A549 (cell line): ENCODE data around the gene DIAPH2. TPM values are rescaled to one million over a fixed set of nuclear protein-coding genes. Genes with fewer than 3 reads are reported as not detected.

Source experiments
- ATAC-seq, 2 experiments: fragments of 200-7000 bp in 1 of 2; fragments of >200 bp in 1 of 2; cut with Nextera tagmentation in 1 of 2; cut with Tn5 transposase in 1 of 2; 3 replicates each; pipeline versions ENCODE4 v1.8.0 to v1.9.1; 2018 to 2020; ENCODE audit warnings: mild to moderate bottlenecking in 1 of 2, moderate library complexity in 1 of 2
- CTCF ChIA-PET: fragments of 300-600 bp; sonication (Branson Sonifier 250); formaldehyde crosslinking; extraction: SDS; loops from one replicate; lab custom pipeline; 2021; ENCODE audit warnings: antibody characterized with exemption, inconsistent platforms; lab: Yijun Ruan, JAX
- POLR2A ChIA-PET: fragments of 350-600 bp; formaldehyde crosslinking; extraction: SDS; loops from one replicate; lab custom pipeline; 2021; ENCODE audit warnings: antibody characterized with exemption, inconsistent platforms; lab: Yijun Ruan, JAX
- DNase-seq, 2 experiments: peaks; one replicate each; pipeline versions ENCODE4 v3.0.0 to v3.0.0-alpha.2; 2011 to 2016; ENCODE audit warnings: low read depth in 1 of 2, low spot score in 1 of 2
- FAIRE-seq: peaks from 2 replicates; lab custom pipeline; 2011; peaks lifted over from hg19 to GRCh38; lab: Jason Lieb, UNC
- H3K27ac ChIP-seq, 2 experiments: fragments of >200 bp; sonication (Bioruptor Twin); formaldehyde crosslinking; 3 replicates each; pipeline ENCODE4 v1.5.1; 2016 to 2017
- H3K4me1 ChIP-seq: fragments of >200 bp; sonication (Bioruptor Twin); formaldehyde crosslinking; 3 replicates; pipeline ENCODE4 v1.6.1; 2016
- H3K4me2 ChIP-seq: fragments of >200 bp; sonication (Bioruptor Twin); formaldehyde crosslinking; 3 replicates; pipeline ENCODE4 v1.6.1; 2016
- H3K4me3 ChIP-seq: fragments of >200 bp; sonication (Bioruptor Twin); formaldehyde crosslinking; 3 replicates; pipeline ENCODE4 v1.5.1; 2016
- H3K9me3 ChIP-seq: fragments of >200 bp; sonication (Bioruptor Twin); formaldehyde crosslinking; 3 replicates; pipeline ENCODE4 v1.6.1; 2016
- BHLHE40 ChIP-seq: IDR thresholded peaks from 2 replicates; pipeline ENCODE4 v1.6.1; 2012; ENCODE audit warnings: low read depth, low read length, inconsistent platforms
- FOSL2 ChIP-seq, 2 experiments: fragments of 450-650 bp in 1 of 2; fragments of >200 bp in 1 of 2; sonication (Bioruptor Twin) in 1 of 2; formaldehyde crosslinking; IDR thresholded peaks; 2 replicates each; pipeline versions ENCODE4 v1.5.0 to v1.6.1; 2016 to 2020; ENCODE audit warnings: mild to moderate bottlenecking in 1 of 2, moderate library complexity in 1 of 2
- GATA3 ChIP-seq: IDR thresholded peaks from 2 replicates; pipeline ENCODE4 v1.6.1; 2012; ENCODE audit warnings: borderline replicate concordance
- HMGXB4 ChIP-seq: fragments of 250-450 bp; sonication (Bioruptor Pico); IDR thresholded peaks from 2 replicates; pipeline ENCODE4 v1.5.0; 2021; ENCODE audit warnings: mild to moderate bottlenecking, moderate library complexity, borderline replicate concordance
- HOXB13 ChIP-seq: fragments of 250-450 bp; sonication (Bioruptor Pico); IDR thresholded peaks from 2 replicates; pipeline ENCODE4 v1.5.0; 2020; ENCODE audit warnings: low read depth, mild to moderate bottlenecking, moderate library complexity
- HOXB5 ChIP-seq: fragments of 250-450 bp; sonication (Bioruptor Pico); IDR thresholded peaks from 2 replicates; pipeline ENCODE4 v1.5.0; 2020; ENCODE audit warnings: mild to moderate bottlenecking, moderate library complexity
- KDM1A ChIP-seq: fragments of 200-600 bp; sonication (generic); IDR thresholded peaks from 2 replicates; pipeline ENCODE4 v1.6.1; 2016; ENCODE audit warnings: low read depth, mild to moderate bottlenecking
- MAFK ChIP-seq: fragments of 450-650 bp; IDR thresholded peaks from 2 replicates; pipeline ENCODE4 v1.6.1; 2014; ENCODE audit not compliant: partially characterized antibody
- NFE2L2 ChIP-seq: fragments of 150-350 bp; conservative IDR thresholded peaks from 2 replicates; pipeline ENCODE4 v1.6.1; 2014; ENCODE audit warnings: low read length
- PHF8 ChIP-seq: fragments of 200-600 bp; sonication (generic); IDR thresholded peaks from 2 replicates; pipeline ENCODE4 v1.6.1; 2016; ENCODE audit warnings: low read depth, mild to moderate bottlenecking, antibody characterized with exemption, moderate library complexity, borderline replicate concordance
- RCOR1 ChIP-seq: fragments of 150-350 bp; IDR thresholded peaks from 2 replicates; pipeline ENCODE4 v1.6.1; 2014; ENCODE audit warnings: antibody characterized with exemption, low read length, low read depth
- REST ChIP-seq: fragments of 200-600 bp; sonication (generic); IDR thresholded peaks from 2 replicates; pipeline ENCODE4 v1.6.1; 2016; ENCODE audit warnings: antibody characterized with exemption, mild to moderate bottlenecking, moderate library complexity
- RFX5 ChIP-seq: fragments of 450-650 bp; IDR thresholded peaks from 2 replicates; pipeline ENCODE4 v1.7.1; 2014; ENCODE audit warnings: antibody characterized with exemption, mild to moderate bottlenecking, moderate library complexity
- RNF2 ChIP-seq: fragments of 200-600 bp; sonication (generic); IDR thresholded peaks from 2 replicates; pipeline ENCODE4 v1.6.1; 2016; ENCODE audit warnings: low read depth, mild to moderate bottlenecking, antibody characterized with exemption, moderate library complexity, borderline replicate concordance
- ZFP36 ChIP-seq: fragments of 450-650 bp; IDR thresholded peaks from 2 replicates; pipeline ENCODE4 v1.6.1; 2014; ENCODE audit warnings: borderline replicate concordance; ENCODE audit not compliant: partially characterized antibody
- ZSCAN20 ChIP-seq: fragments of 250-450 bp; sonication (Bioruptor Pico); IDR thresholded peaks from 2 replicates; pipeline ENCODE4 v1.8.0; 2022; ENCODE audit warnings: mild to moderate bottlenecking, moderate library complexity
- WGBS: methylation state at CpG from one replicate; pipeline ENCODE4 v1.1.6; 2017; ENCODE audit errors: missing lambda C conversion rate; 5-methylcytosine and 5-hydroxymethylcytosine counted together
- polyA plus RNA-seq, 4 experiments: library from polyadenylated mRNA; depleted of rRNA in 3 of 4; stranded (reverse); fragments of >200 nt; fragmentation: RNase III in 1 of 4; extraction: RNeasy Plus Mini Kit Qiagen cat#74134 plus additional on column Dnase treatment in 1 of 4; gene quantifications; 2 replicates in 3 of 4; 3 replicates in 1 of 4; pipeline ENCODE4 v1.2.3, GENCODE V29; 2011 to 2017

Gene DIAPH2
- polyA plus RNA-seq, 2 of the 4 experiments (the other 2 are of a cell fraction): 3.7 to 10.0 TPM

- Histone ChIP-seq H3K4me3 (no peak overlapping the region), H3K4me1 (peaks cover 62% of the 10 kb centered on the region), H3K9me3 (no peaks in the 10 kb centered on the region), H3K4me2 (peak overlapping the region; percentile 78), H3K27ac (peak overlapping the region; percentile 72 to 79)
- no peak for FAIRE-seq
- TF ChIP-seq NFE2L2: peak; percentile 51
- TF ChIP-seq KDM1A: no peak
- no peak for TF ChIP-seq PHF8
- TF ChIP-seq FOSL2 (IDR thresholded peaks at IDR 0.05): no peak
- peak; percentile 23; the same call in 1 of the 2 replicates for TF ChIP-seq FOSL2 (CRISPR knock-in tag; IDR thresholded peaks at IDR 0.05)
- no peak for TF ChIP-seq RFX5
- peak; percentile 74 for TF ChIP-seq MAFK
- ChIA-PET POLR2A (no interaction called here), CTCF (no interaction called here)
- peak; percentile 25 to 80 for DNase-seq
- WGBS: 7% methylated on average over 2 of the region's 2 CpGs
- peak; percentile 85 to 90 for ATAC-seq
Measured at GRCh38 chrX:97399400-97399799, 714.8 kb downstream of the DIAPH2 start.

- TF ChIP-seq FOSL2 (IDR thresholded peaks at IDR 0.05) (no peak), FOSL2 (CRISPR knock-in tag; IDR thresholded peaks at IDR 0.05) (peak; percentile 21; the same call in 1 of the 2 replicates), GATA3 (0 out of 2 replicates have a peak, but pooled peaks have one; percentile 23), ZFP36 (no peak), ZSCAN20 (CRISPR knock-in tag) (no peak), BHLHE40 (no peak)
- peak; percentile 54 for FAIRE-seq
- H3K27ac ChIP-seq: peak overlapping the region; percentile 79 to 87
- H3K9me3 ChIP-seq: no peaks in the 10 kb centered on the region
- DNase-seq: peak in 1 of 2 experiments; percentile 52
- peaks cover 62% of the 10 kb centered on the region for H3K4me1 ChIP-seq
- ATAC-seq: peak in 1 of 2 experiments; percentile 55; a peak in 3 of 6 replicates
- peak overlapping the region; percentile 78 for H3K4me2 ChIP-seq
- ChIA-PET POLR2A (no interaction called here), CTCF (no interaction called here)
- no peak overlapping the region for H3K4me3 ChIP-seq
Measured at GRCh38 chrX:97400492-97400891, 715.9 kb downstream of the DIAPH2 start.

GRCh38 chrX:97401154-97401553, 716.5 kb downstream of the DIAPH2 start:
- FAIRE-seq: peak; percentile 98
- TF ChIP-seq MAFK: peak; percentile 44
- no peak for TF ChIP-seq NFE2L2
- TF ChIP-seq, all 56 proteins: peak for 1
- Histone ChIP-seq H3K4me2 (peak overlapping the region; percentile 78), H3K4me1 (peaks cover 62% of the 10 kb centered on the region), H3K4me3 (no peak overlapping the region), H3K27ac (peak overlapping the region; percentile 79 to 87), H3K9me3 (no peaks in the 10 kb centered on the region)
- POLR2A ChIA-PET: interaction anchor here (0.6 kb wide), 1 partner anchor 105 kb away, joined by 6 read pairs; no protein-coding TSS in a partner anchor
- DNase-seq (peak in 1 of 2 experiments; percentile 50), ATAC-seq (peak; percentile 49 to 64)
- 0% methylated on average over 2 of the region's 2 CpGs for WGBS
- CTCF ChIA-PET: no interaction called here

DNA sequence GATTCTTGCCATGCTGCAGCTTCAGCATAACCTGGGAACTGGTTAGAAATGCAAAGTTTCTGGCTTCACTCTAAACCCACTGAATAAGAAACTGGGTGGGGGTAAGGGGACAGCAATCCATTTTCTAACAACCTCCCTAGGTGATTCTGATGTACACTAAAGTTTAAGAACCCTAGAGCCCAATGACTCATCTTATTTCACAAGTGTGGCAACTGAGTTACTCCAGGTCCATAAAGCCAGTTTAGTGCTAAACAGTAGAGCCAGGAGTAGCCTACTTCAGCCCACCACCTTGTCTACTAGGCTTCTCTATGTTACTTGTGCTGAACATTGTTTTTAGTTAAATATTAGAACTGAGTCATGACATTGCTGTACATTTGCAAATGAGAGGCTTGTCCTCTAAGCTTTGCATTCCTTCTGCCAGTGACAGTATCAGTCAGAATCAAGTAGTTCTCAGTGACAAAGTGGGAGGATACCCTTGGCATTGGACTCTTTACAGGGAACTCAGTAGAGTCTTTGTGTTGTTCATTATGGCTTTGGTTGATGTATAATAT, 717.0 kb downstream of the DIAPH2 start:
- H3K4me2 ChIP-seq: peak overlapping the region; percentile 78
- ATAC-seq: peak; percentile 21 to 23; a peak in 3 of 6 replicates
- no peak overlapping the region for H3K4me3 ChIP-seq
- peaks cover 62% of the 10 kb centered on the region for H3K4me1 ChIP-seq
- no peak for DNase-seq
- TF ChIP-seq HMGXB4 (CRISPR knock-in tag): no peak
- TF ChIP-seq HOXB13 (CRISPR knock-in tag): no peak
- TF ChIP-seq RNF2: no peak
- no peak for TF ChIP-seq REST
- no peak for TF ChIP-seq RCOR1
- no peak for TF ChIP-seq FOSL2 (IDR thresholded peaks at IDR 0.05)
- TF ChIP-seq FOSL2 (CRISPR knock-in tag; IDR thresholded peaks at IDR 0.05): peak; percentile 26; the same call in 1 of the 2 replicates
- TF ChIP-seq HOXB5 (CRISPR knock-in tag): no peak
- FAIRE-seq: no peak
- H3K9me3 ChIP-seq: no peaks in the 10 kb centered on the region
- H3K27ac ChIP-seq: peak overlapping the region; percentile 79 to 87
- ChIA-PET CTCF (no interaction called here), POLR2A (interaction anchor here (0.6 kb wide), 1 partner anchor 105 kb away, joined by 6 read pairs; no protein-coding TSS in a partner anchor)
